CMK (cell line): Measurements from ENCODE around the gene UNC80.

Experiments
- DNase-seq: peaks from one replicate; pipeline ENCODE4 v3.0.0-alpha.2; 2010; ENCODE audit warnings: low read depth

Gene UNC80

DNA sequence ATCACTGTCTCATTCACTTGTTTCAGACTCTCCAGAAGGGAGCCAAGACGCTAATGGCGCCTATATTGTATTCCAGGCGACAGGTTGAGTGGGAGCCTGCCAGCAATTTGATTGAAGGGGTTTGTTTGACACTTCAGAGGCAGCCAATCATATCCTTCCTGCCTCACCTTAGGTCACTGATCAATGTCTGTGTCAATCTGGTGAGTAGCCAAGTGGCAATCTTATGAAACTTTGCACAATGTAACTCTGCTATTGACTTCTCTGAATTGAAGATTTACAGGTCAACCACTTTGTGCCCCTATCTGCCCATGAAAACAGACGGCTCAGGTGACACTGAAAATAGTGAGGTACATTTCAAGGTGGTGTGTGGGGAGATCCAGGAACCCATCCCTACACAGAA, 198.1 kb downstream of the UNC80 start:
- DNase-seq, result no peak

DNA sequence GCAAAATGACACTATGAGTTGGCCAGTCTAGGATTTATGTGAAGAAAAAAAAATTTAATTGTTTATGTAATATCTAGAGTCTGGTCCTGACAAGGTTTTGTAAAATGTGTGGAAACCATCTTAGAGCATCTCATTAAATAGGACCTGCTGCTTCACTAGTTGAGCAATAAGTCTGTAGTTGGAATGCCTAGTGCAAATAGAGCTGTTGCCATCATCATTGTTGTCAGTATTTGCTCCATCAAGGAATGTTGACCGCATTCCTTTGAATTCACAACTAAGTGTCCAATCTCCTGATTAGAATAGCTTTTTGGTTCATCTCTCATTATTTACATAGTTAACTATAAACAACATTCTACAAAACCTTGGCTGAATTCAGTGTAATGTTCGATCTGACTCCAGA, 198.6 kb downstream of the UNC80 start:
- no peak for DNase-seq

DNA sequence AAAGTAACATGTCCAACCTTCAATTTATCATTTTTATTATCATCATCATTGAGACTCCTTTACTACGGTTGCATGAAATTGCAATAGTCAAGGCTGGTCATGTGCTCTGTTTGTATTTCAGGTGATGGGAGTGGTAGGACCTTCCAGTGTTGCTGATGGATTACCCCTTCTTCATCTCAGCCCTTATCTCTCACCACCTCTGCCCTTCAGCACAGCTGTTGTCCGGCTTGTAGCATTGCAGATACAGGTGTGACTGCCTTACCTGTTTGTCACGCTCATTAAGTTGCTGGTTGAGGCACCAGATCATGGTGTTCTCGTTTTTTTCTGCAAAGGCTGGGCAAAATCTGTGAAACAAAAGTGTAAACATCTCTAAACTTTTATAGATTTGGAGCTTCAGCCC, 199.1 kb downstream of the UNC80 start:
- DNase-seq, result no peak

DNA sequence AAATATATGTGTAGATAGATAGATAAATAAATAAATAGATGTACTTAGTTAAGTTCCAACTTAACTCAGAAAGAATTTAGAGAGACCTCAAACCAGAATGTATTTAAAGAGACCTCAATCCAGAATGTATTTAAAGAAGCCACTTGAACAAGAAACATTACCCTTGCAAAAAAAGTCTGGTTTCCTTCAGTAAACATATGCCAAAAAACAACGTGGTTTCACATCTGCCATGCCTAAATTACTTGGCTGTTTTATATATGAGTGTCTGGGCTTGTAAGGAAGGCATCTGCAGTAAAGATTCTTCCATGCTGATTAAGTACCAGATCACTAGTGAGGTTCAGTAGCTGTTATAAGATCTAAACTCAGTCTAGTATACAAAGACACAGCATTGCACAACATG, 201.7 kb downstream of the UNC80 start:
- DNase-seq, result no peak

DNA sequence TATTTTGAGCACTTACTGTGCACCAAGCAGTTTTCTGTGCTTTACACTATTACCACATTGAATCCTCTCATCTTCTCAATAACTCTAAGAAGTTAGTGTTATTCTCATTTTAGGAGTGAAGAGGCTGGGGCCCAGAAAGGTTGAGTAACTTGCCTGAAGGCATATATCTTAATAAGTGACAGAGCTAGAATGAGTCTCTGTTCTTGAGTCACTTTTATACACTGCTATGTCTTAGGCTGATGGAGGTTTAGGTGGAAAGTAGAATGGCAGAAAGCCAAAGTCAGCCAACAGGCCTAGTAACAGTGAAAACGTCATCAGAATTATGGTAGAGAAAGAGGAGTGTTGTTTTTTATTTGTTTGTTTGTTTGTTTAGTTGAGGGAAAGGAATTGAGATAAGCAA, 202.9 kb downstream of the UNC80 start:
- DNase-seq, result no peak

DNA sequence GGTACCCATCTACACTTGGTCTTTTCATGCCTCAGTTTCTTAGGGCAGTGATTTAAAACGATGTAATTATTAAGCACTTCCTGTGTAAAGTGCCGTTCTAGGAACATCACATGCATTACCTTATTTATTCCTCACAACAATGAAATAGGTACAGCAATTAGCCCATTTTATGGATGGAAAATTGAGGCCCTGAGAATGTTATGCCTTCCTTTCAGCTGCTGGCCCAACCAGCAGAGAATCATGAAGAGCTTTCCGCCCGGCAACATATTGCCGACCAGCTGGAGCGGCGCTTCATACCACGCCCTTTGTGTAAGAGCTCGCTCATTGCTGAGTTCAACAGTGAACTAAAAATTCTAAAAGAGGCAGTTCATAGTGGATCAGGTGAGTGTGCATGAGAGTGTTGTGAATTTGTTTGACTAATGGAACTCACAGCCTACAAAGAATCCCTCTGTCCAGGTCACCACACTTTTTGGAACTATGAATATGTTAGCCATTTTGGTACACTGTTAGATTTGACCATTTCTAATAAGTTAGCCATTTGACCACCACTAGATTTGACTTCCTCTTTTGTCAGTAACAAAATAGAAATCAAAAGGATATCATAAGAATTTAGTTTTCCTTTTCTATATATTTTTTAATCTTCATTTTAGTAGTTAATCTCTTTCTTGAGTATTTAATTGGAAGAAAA, 205.2 kb downstream of the UNC80 start:
- DNase-seq, result no peak

DNA sequence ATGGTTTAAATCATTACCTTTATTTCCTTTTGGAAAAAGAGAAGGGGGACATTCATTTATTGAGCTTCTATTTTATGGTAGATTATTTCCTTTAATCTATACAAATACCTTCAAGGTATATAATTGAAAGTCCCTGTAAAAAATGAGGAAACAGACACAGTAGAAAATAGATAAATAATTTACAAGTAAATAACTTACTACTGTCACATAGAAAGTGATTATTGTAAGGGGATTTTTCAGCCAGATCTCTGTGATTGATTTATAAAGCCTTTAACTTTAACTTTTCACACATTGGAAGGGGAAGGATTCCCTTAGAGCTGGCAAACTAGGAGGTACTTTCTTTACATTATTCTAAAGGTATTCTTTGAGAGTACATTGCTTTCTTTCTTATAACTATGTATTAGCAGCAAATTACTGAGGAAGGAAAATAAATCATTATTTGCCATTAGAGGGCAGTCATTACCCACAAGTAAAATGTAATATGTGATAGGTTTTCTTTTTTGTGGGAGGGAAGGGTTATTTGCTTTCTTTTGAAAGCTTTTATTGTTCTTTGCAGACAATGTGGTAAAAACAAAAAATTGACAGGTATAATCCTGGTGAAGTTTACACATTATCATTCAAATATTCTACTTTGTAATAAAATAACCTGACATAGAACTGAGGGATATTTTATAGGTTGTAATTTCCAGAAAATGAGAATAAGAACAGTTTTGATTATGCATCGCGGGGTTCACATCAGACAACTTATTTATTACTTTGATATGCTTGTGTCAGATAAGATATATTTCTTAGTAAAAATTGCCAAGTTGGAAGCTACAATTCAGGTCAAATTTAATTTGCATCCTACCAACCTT, 206.0 kb downstream of the UNC80 start:
- no peak for DNase-seq

DNA sequence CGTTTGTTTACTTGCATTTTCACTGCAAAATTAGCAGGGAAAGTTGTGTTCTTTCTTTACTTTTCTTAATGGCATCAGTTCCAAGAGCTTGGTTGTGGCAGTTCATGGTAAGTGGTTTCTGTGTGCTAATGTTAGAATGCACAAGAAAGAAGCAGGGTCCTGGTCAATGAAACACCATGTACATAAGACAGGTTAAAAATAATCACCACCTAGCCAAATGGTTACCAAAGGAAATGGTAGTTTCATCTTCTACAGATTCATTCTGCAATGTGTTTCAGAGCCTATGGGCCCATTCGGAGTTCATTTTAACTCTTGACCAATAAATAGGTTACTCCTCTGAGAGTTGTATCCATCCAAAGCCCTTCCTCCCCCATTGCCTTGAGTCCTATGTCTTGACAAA, 212.7 kb downstream of the UNC80 start:
- DNase-seq, result no peak

DNA sequence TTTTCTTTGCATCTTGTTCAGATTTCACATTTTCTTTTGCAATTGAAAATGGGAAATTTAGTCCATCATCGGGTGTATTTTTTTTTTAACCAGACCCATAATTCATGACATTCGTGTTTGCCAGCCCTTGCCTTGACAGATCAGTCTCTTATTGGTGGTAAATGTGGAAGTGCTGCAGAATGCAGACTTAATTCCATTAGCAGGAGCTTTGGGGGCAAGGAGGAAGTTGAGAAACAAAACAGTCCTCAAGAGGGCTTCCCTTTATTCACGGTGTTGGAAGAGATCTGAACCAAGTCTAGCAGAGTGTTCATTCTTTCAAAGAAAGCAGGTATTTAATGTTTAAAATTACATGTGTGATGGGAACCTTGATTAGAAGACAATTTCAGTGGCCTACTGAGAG, 214.2 kb downstream of the UNC80 start:
- no peak for DNase-seq

DNA sequence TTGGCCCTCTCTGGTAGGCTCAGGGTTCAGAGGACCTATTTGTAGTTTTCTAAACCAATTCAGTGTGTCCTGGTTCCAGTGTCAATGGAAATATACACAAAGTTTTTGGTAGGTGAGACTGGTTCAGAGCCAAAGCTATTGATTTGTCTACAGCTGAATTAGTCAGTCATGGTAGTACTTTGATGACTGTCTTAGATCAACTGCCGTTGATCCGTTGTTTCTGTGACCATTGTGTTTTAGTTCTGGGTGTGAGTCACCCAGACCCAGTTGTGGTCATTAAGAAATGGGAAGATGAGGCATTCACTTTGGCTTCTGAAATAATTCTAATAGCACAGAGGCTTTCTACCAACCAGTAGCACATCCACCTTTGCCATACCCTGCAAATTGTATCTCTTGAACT, 214.8 kb downstream of the UNC80 start:
- DNase-seq, result no peak

DNA sequence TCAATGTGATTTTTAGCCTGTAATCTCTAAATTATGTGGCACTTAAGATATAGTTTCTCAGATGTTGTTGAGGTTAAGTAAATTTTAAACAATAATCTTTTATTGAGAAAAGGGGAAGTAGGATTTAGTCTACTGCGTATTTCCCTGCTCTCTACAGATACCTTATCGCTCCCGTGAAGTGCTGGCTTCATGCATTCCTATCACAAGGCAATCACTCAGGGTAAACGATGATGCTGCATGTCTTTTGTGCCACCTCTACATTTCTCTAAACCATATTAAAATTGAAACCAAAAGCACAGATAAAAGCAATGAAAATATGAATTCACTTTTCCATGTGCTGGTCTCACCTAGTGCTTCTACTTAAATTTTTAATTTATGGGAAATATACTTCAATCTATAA, 216.4 kb downstream of the UNC80 start:
- DNase-seq, result no peak

DNA sequence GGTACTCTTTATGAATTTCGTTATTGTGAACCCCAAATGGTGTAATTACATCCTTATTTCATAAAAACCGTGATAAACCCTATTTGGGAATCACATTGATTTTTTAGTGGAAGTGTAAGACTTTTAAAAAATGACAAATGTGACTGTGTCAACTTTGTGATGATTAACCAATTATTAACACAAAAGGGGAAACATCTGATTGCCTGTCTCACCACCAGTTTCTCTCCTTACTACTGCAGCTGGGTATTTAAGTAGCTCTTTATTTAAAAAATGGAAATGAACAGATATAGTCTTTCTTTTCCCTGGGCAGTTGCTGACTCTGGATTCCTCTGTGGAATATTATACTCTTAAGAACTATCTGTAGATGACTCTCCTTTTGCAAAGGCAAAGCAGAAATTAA, 219.2 kb downstream of the UNC80 start:
- no peak for DNase-seq

DNA sequence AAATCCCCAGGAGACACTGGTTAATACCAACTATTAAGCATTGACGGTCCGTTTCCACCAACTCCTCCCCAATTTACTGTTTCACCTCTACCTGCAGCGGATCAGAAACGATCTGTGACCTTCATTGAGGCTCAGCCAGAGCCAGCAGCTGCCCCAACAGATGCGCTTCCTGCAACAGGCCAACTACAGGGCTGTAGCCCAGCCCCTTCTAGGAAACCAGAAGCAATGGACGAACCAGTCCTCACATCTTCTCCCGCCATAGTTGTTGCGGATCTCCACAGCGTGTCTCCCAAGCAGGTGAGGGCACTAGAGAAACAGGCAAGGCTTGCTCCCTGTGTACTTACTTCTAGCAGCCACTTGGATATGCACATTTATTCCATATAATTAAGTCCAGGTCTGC, 222.3 kb downstream of the UNC80 start:
- DNase-seq, result no peak

DNA sequence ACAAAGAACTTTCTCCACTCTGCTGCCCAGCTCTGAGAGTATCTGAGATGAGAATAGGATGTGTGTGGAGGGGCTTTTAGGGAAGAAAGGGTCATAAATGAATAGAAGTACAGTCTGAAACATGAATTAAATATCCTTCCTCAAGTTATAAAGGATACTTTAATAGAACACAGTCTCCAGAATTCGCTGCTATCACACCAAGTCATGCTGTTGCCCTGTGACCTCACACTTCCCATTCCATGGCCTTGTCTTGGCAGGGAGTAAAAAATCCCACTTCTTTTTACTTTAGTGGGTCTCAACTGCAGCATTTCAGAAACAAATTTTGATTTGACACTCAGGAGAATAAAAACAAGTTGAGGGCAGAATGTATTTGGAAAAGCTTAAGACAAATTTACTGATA, 227.0 kb downstream of the UNC80 start:
- DNase-seq, result no peak

DNA sequence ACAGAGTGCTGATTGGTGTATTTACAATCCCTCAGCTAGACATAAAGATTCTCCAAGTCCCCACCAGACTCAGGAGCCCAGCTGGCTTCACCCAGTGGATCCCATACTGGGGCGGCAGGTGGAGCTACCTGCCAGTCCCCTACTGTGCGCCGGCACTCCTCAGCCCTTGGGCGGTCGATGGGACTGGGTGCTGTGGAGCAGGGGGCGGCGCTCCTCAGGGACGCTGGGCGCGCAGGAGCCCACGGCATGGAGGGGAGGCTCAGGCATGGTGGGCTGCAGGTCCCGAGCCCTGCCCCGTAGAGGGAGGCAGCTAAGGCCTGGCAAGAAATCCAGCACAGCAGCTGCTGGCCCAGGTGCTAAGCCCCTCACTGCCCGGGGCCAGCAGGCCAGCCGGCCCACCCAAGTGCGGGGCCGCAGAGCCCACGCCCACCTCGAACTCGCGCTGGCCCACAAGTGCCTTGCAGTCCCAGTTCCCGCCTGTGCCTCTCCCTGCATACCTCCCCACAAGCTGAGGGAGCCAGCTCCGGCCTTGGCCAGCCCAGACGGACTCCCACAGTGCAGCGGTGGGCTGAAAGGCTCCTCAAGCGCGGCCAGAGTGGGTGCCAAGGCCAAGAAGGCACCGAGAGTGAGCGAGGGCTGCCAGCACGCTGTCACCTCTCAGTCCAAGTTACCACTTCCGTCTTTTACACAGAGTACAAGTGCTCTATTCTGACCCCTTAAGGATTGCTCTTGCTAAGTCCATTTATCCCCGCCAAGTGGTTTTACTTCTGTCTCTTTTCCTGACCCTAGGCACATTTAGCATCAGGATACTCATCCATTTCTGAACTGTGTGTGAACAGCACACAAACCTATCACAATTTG, 229.1 kb downstream of the UNC80 start:
- no peak for DNase-seq

DNA sequence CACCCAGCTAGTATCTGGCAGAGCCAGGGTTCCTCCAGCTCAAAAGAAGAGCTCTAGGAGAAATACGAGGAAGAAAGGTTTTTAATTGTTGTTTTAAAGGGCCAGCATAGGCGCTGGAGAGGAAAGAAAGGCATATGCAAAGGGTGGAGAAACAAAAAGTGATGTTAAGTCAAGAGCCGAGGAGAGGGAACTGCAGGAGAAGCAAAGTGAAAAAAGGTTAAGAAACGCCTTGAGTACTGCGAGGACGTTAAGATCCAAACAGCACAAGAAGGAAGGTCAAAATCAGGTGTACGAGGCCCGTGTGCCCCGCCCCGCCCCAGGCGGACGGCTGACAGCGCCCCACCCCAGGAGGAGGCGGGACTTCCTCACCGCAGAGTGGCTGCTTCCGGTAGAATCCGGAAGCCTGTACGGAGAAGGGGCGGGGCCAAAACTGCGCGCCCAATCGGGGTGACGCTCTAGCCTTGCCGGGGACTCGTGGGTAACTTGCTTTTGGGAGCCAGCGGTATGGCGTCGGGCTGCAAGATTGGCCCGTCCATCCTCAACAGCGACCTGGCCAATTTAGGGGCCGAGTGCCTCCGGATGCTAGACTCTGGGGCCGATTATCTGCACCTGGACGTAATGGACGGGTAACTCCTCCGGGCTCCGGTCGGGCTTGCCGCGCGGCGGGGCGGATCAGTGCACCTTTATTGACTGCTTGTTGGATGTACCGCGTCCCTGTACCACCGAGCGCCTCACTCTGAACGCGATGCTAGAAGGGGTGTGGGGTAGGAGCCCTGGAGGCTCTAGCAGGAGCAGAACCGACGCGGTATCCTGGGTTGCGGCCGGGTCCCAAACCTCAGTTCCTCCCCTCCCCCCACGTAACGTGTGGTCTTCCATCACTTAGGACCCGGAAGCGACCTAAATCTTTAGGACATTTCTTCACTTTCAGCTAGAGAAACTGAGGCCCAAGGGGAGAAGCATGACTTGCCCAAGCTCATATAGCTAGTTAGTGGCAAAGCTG, 230.8 kb downstream of the UNC80 start, which contains the start of gene RPE:
Gene RPE (plus strand): TSS at position 481 of the 1,000 bp plus-strand sequence. CDS start 24 bp downstream, at position 505.
- DNase-seq, result peak; percentile 74

DNA sequence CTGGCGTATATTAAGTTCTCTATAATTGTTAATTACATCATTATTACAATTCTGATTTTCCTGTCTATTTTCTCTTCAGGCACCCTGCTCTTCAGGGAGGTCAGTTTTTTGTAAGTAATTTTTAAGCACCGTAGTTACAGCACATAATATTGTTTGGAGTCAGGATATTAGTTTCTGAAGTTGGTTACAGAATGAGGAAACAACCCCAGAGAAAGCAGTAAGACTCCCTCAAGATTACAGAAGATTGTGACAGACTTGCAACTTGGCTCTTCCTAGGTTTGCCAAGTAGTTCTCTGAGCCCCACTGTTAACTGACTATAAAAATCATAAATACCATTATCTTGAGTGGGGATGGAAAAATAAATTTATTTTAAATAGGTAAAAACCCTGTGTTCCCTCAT, 231.7 kb downstream of the UNC80 start:
- no peak for DNase-seq

DNA sequence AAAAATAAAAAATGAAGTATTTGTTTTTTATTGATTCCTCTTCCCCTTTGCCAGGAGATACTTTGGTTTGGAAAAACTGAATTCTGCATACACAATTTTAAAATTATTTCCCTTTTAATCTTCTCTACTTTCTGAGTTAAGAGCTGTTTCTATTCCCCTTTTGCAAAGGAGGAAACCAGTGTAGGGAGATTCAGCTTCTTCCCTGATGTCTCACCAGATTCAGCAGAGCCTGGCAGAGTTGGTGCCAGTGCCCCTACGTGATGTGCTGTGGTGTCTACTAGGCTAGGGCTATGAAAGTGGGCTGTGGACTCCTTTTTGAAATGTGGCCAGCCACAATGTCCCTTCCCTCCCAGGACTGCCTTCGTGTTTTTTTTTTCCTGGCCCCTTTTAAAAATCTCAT, 233.2 kb downstream of the UNC80 start:
- no peak for DNase-seq

DNA sequence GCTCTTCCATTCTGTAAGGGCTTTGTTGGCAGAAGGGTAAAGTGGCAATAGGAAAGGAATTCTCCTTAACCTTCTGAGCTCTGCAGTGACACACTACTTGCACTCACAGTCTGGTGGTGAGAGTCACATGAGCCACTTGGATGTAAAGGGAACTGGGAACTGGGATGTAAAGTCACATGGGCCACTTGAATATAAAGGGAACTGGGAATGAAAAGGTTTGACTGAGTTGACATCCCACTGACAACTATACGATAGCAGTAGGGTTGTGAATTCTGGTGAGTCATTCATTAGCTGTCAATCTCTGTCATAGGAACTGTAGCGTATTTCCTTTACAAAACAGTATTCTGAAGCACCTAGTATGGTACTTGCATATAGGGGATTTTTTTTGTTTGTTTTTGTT, 236.3 kb downstream of the UNC80 start:
- DNase-seq, result no peak

DNA sequence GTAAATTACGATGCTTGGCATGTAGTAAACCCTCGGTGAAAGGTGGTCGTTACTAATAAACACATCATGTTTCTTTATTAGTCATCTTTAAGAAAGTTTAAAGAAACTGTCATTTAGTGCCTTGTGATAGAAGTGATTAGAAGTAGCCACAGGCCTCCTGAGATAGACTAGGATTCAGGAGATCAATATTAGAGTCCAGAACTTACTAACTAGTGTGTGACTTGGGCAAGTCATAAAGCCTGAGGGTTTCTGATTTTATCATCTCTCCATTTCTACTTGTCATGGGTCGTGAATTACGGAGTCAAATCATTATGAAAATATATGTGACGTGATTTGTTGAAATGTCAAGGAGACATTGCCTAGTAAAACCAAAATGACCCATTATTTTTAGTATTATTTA, 237.5 kb downstream of the UNC80 start:
- DNase-seq, result no peak

DNA sequence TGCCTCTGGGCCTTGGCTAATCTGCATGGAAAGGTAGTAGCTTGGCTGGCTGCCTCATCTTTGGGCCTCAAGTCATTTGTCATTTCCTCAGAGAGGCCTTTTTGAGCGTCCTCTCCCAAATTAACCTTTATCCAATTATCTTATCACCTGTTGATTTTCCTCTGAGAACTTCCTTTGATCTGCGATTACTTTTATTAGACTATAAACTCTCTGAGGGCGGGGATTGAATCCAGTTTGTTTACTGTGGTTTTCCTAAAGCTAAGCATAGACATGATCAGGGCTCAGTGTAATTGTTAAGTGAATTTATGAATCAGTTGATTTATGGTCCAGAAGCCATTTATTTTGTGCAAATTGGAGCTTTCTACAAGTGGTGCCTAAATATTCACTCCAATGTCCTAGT, 238.3 kb downstream of the UNC80 start:
- DNase-seq, result no peak
